ENCODE data around the gene JDP2.
"Not testable (repeated sequence)": the region's sequence is repeated elsewhere in the genome, so short reads cannot be mapped to it uniquely, and the experiment has no call there.

Gene JDP2

GRCh38 chr14:75469164-75469563, 41.3 kb downstream of the JDP2 start:
- in situ Hi-C loops (cut with HindIII; ENCODE audit: low pct_unique_long_range_greater_than_20kb, low sequenced_read_pairs) = no loop called here
- TF ChIP-seq JUND (IDR thresholded peaks at IDR 0.05; ENCODE audit: low read depth) = no peak
- DNase-seq (ENCODE audit: low read depth in 1 of 2, low spot score in 1 of 2) = no peak

- TF ChIP-seq JUND (IDR thresholded peaks at IDR 0.05; ENCODE audit: low read depth) = no peak
- in situ Hi-C loops (cut with HindIII; ENCODE audit: low pct_unique_long_range_greater_than_20kb, low sequenced_read_pairs) = no loop called here
- DNase-seq (ENCODE audit: low read depth in 1 of 2, low spot score in 1 of 2) = peak; percentile 41 to 58
Measured at GRCh38 chr14:75469606-75470237, 41.9 kb downstream of the JDP2 start.

- no peak for TF ChIP-seq JUND (IDR thresholded peaks at IDR 0.05; ENCODE audit: low read depth)
- DNase-seq (ENCODE audit: low read depth in 1 of 2, low spot score in 1 of 2) = no peak
- in situ Hi-C loops (cut with HindIII; ENCODE audit: low pct_unique_long_range_greater_than_20kb, low sequenced_read_pairs) = no loop called here
Measured at GRCh38 chr14:75470238-75470797, 42.5 kb downstream of the JDP2 start.

- no peak for DNase-seq (ENCODE audit: low read depth in 1 of 2, low spot score in 1 of 2)
- in situ Hi-C loops (cut with HindIII; ENCODE audit: low pct_unique_long_range_greater_than_20kb, low sequenced_read_pairs) = no loop called here
- TF ChIP-seq JUND (IDR thresholded peaks at IDR 0.05; ENCODE audit: low read depth) = no peak
Measured at GRCh38 chr14:75471059-75471458, 43.2 kb downstream of the JDP2 start.

GRCh38 chr14:75474127-75474526, 46.3 kb downstream of the JDP2 start:
- in situ Hi-C loops (cut with HindIII; ENCODE audit: low pct_unique_long_range_greater_than_20kb, low sequenced_read_pairs) = not testable (repeated sequence)

GRCh38 chr14:75476274-75476995, 48.6 kb downstream of the JDP2 start:
- in situ Hi-C loops (cut with HindIII; ENCODE audit: low pct_unique_long_range_greater_than_20kb, low sequenced_read_pairs) = no loop called here
- TF ChIP-seq JUND (IDR thresholded peaks at IDR 0.05; ENCODE audit: low read depth) = no peak
- no peak for DNase-seq (ENCODE audit: low read depth in 1 of 2, low spot score in 1 of 2)

More at GRCh38 chr14:75474127-75474526, 46.3 kb downstream of the JDP2 start:
- not testable (repeated sequence) for DNase-seq (ENCODE audit: low read depth in 1 of 2, low spot score in 1 of 2)

GRCh38 chr14:75477881-75478280, 50.1 kb downstream of the JDP2 start:
- no peak for DNase-seq (ENCODE audit: low read depth in 1 of 2, low spot score in 1 of 2)
- in situ Hi-C loops (cut with HindIII; ENCODE audit: low pct_unique_long_range_greater_than_20kb, low sequenced_read_pairs) = no loop called here
- no peak for TF ChIP-seq JUND (IDR thresholded peaks at IDR 0.05; ENCODE audit: low read depth)

GRCh38 chr14:75479770-75480600, 52.2 kb downstream of the JDP2 start:
- no peak for TF ChIP-seq JUND (IDR thresholded peaks at IDR 0.05; ENCODE audit: low read depth)
- in situ Hi-C loops (cut with HindIII; ENCODE audit: low pct_unique_long_range_greater_than_20kb, low sequenced_read_pairs) = no loop called here
- no peak for DNase-seq (ENCODE audit: low read depth in 1 of 2, low spot score in 1 of 2)

GRCh38 chr14:75482366-75482765, 54.5 kb downstream of the JDP2 start:
- TF ChIP-seq JUND (IDR thresholded peaks at IDR 0.05; ENCODE audit: low read depth) = no peak
- in situ Hi-C loops (cut with HindIII; ENCODE audit: low pct_unique_long_range_greater_than_20kb, low sequenced_read_pairs) = no loop called here
- no peak for DNase-seq (ENCODE audit: low read depth in 1 of 2, low spot score in 1 of 2)

GRCh38 chr14:75484711-75485429, 57.0 kb downstream of the JDP2 start:
- no peak for TF ChIP-seq JUND (IDR thresholded peaks at IDR 0.05; ENCODE audit: low read depth)
- no peak for DNase-seq (ENCODE audit: low read depth in 1 of 2, low spot score in 1 of 2)
- in situ Hi-C loops (cut with HindIII; ENCODE audit: low pct_unique_long_range_greater_than_20kb, low sequenced_read_pairs) = no loop called here

GRCh38 chr14:75486318-75486717, 58.5 kb downstream of the JDP2 start:
- in situ Hi-C loops (cut with HindIII; ENCODE audit: low pct_unique_long_range_greater_than_20kb, low sequenced_read_pairs) = no loop called here
- TF ChIP-seq JUND (IDR thresholded peaks at IDR 0.05; ENCODE audit: low read depth) = no peak

GRCh38 chr14:75487155-75487671, 59.4 kb downstream of the JDP2 start:
- no peak for TF ChIP-seq JUND (IDR thresholded peaks at IDR 0.05; ENCODE audit: low read depth)
- DNase-seq (ENCODE audit: low read depth in 1 of 2, low spot score in 1 of 2) = no peak
- in situ Hi-C loops (cut with HindIII; ENCODE audit: low pct_unique_long_range_greater_than_20kb, low sequenced_read_pairs) = no loop called here

More at GRCh38 chr14:75486318-75486717, 58.5 kb downstream of the JDP2 start:
- DNase-seq (ENCODE audit: low read depth in 1 of 2, low spot score in 1 of 2) = no peak

Data from T47D (cell line).